Medulla oblongata (tissue), 1 donor: ENCODE measurements around the gene VASP.
"Not testable (repeated sequence)": the region's sequence is repeated elsewhere in the genome, so short reads cannot be mapped to it uniquely, and the experiment has no call there.

Experiments used
- DNase-seq: peaks from one replicate; pipeline ENCODE4 v3.0.0-alpha.2; 2015; ENCODE audit errors: extremely low spot score

The VASP gene

DNA sequence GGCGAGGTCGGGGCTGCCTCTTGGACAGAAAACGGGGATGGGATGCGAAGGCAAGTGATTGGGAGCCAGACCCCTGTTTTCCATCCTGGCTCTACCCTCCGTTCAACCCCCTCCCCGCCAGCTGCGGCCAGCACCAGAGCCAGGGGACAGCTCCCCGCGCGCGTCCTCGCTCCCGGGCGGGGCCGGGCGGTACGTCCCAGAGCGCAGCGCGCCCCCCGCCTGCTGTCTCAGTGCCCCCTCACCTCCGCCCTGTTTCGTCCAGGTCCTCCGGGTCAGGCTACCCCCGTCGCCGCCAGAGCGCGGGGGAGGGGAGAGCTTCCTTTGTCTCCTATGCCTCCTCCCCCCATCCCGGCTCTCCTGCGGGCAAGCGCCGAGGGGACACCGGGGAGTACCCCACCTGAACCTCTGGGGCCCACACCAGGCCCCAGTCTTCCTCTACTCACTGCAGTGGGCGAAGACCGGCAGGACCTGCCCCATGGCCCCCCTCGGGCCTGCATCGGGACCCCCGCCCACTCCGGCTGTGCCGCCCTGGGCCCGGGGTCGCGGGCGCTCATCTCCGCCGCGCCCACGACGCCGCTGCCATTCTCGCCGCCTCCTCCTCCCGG, 10.8 kb upstream of the VASP start:
- no peak for DNase-seq

DNA sequence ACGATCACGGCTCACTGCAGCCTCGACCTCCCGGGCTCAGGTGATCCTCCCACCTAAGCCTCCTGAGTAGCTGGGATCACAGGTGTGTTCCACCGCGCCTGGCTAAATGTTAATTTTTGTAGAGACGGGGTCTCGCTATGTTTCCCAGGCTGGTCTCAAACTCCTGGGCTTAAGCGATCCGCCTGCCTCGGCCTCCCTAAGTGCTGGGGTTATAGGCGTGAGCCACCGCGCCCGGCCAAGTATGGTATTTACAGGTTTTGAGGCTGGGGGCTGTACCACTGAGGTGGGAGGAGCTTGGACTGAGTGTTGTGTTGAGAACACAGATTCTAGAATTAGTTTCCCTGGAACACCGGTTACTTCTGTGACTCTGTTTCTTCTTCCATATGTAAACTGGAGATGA, 9.5 kb upstream of the VASP start:
- DNase-seq, result no peak

DNA sequence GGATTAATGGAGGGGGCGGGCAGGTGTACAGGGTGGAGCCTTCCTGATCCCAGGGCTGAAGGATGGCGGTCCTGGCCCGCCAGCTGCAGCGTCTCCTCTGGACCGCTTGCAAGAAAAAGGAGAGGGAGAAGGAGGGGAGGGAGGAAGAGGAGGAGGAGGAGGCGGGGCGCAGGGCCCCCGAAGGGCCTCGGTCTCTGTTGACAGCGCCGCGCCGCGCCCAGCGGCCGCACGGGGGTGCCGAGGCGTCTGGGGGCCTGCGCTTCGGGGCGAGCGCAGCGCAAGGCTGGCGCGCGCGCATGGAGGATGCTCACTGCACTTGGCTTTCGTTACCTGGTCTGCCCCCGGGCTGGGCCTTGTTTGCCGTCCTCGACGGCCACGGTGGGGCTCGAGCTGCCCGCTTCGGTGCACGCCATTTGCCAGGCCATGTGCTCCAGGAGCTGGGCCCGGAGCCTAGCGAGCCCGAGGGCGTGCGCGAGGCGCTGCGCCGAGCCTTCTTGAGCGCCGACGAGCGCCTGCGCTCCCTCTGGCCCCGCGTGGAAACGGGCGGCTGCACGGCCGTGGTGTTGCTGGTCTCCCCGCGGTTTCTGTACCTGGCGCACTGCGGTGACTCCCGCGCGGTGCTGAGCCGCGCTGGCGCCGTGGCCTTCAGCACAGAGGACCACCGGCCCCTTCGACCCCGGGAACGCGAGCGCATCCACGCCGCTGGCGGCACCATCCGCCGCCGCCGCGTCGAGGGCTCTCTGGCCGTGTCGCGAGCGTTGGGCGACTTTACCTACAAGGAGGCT, 8.7 kb upstream of the VASP start, which contains the start of gene PPM1N:
Gene PPM1N (plus strand): TSS at position 33 of the 785 bp plus-strand sequence. CDS start 30 bp downstream, at position 63.
- no peak for DNase-seq

DNA sequence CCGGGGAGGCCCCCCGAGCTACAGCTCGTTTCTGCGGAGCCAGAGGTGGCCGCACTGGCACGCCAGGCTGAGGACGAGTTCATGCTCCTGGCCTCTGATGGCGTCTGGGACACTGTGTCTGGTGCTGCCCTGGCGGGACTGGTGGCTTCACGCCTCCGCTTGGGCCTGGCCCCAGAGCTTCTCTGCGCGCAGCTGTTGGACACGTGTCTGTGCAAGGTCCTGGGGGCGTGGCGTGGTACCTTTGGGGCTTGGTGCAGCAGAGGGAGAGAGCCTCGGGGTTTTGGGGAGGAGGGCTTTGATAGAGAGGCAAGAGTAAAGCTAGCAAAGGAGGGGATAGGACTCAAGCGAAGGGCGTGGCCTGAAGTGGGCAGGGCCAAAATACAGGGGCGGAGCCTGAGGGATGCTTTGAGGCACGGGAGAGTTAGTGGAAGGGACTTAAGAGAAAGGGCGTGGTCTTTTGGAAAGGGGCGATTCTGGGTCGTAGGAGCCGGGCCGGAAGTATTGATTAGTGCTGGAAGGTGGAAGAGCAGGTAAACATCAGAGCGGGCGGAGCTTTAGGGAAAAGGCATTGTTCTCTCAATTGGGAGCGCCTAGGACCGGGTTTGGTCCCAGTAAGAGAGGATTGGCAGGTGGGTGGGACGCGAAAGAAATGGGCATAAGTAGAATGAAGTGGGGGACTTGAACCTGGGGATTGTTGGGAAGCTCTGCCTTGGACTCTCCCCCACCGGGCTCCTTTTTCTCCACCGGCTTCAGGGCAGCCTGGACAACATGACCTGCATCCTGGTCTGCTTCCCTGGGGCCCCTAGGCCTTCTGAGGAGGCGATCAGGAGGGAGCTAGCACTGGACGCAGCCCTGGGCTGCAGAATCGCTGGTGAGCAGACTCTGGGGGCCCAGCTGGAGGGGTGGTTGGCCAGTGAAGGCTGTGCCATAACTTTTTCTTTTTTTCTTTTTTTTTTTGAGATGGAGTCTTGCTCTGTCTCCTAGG, 7.8 kb upstream of the VASP start:
- DNase-seq, result no peak

DNA sequence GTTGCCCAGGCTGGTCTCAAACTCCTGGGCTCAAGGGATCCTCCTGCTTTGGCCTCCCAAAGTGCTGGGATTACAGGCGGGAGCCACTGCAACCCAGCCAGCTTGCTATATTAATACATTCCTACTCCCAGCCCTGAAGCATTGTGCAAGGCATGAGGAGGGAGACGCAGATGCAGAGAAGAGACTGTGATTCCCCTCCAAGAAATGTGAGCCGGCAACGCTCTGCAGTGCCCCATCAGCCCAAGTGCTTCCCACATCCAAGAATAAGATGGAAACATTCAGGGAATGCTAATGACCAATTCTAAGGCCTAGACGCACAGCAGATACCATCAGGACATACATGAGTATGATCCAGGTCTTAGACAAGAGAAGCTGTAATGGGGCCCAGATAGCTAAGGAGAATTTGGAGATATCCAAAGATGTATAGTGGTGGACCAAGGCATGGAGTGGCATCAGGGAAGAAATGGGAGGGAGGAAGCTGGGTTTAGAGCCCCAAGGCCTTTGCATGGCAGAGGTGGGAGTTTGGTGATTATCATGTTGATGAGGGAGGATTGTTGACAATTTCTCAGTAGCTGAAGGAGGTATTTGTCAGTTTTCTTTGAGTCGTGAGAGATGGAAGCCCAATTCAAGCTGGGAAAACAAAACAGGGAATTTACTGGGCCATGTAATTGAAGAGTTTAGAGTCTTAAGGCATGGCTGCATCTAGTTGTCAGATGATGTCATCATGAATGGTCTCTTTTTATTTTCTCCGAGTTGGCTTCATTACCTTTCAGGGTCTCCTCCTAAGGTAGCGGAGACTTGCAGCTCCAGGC, 6.2 kb upstream of the VASP start:
- no peak for DNase-seq

DNA sequence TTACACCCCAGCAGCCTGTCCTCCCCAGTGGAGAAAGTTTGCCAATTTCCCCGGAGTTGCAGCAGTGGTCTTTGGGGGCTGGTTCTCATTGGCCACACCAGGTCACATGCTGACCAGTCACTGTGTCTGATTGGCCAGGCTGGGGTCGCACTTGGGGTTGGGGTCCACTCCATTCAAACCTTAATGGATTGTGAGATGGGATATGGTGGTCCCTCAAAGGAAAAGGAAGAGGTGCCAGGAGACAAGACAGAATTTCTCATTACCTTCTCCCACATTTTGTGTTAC, 5.6 kb upstream of the VASP start:
- DNase-seq, result no peak

DNA sequence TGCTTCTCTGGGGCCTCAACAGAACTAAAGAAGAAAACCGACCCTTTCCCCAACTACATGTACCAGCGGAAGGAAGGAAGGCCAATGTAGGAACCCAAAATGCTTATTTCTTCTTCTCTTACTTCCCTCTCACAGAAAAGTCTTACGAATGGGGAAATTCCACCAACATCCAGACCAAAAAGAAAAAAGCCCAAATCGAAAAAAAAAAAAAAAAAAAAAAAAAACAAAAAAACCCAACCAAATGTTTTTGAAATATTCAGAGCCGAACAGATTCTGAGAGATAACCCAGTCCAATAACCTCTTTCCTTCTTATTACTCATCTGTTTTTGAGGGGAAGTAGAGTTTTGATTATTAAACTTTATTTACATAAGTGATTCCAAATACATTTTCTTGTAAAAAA, 5.2 kb upstream of the VASP start:
- no peak for DNase-seq

DNA sequence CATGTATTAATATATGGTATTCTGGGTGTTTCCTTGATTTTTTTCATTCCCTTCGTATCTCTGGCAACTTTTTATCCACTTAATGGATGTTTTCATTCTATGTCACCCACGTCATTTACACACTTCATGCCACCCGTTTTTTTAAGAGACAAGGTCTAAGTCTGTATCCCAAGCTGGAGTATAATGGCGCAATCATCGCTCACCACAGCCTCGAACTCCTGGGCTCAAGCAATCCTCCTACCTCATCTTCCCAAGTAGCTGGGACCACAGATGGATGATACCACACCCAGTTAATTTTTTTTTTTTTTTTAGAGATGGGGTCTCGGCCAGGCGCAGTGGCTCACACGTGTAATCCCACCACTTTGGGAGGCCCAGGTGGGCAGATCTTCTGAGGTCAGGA, 3.4 kb upstream of the VASP start:
- DNase-seq, result no peak

DNA sequence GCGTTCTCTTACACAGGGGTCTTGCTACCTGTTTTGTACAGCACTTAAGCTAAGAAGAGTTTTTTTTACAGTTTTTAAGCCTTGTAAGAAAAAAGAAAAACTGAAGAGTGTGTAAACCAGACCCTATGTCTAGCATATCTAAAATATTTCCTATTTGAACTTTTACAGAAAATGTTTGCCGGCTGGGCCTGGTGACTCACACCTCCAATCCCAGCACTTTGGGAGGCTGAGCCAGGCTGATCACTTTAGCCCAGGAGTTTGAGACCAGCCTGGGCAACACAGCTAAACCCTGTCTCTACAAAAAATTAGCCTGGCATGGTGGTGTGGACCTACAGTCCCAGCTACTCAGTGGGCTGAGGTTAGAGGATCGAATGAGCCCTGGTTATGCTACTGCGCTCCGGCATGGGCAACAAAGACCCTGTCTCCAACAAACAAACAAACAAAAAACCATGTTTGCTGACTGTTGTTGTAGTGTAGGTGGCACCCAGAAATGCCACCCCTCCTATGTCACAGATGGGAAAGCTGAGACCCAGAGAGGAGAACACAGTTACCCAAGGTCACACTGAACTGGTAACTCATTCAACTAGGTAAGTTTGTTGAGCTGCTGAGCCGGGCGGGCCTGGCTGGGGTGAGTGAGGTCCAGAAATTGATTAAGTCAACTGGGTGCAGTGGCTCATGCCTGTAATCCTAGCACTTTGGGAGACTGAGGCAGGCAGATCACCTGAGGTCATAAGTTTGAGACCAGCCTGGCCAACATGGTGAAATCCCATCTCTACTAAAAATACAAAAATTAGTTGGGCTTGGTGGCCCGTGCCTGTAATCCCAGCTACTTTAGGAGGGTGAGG, 1.9 kb upstream of the VASP start:
- no peak for DNase-seq

DNA sequence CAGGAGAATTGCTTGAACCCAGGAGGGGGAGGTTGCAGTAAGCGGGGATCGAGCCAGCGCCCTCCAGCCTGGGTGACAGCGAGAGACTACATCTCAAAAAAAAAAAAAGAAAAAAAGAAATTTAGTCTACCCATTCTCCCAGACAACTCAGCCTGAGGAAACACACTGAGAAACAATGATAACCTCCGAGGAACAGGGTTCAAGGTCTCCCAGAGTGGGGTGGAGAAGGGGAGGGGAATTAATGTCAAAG, 1.4 kb upstream of the VASP start:
- DNase-seq, result no peak

DNA sequence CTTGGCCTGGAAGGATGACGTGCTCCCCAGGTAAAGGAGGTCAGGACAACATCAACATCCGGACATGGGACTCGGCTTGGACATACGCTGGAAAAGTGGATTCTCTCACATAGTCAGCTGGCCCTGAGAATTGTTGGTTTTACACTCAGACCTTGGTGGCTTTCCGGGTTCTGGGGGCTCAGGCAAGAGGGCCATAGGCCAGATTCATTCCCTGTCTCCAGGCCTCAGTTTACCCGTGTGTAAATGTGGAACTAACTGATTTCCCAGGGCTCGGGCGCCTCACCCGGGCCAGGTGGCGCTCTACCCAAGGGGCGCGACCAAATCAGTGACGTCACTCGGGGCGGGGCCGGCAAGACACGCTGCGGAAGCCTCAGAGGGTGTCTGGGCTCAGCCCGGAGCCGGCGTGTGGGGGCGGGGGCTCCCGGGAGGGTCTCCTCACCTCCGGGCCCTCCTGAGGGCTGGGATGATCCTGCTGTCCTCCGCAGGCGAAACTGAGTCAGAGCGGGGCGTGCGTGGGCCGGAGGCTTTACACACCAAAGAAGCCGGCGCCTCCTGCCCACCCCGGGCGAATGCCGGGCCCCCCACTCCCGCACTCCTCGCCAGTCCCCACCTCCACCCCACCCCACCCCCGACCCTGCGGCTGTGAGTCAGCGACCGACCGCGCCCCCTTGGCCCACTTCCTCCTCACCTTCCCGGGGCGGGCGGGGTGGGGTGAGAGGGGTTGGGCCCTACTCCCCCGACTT, 862 bp upstream of the VASP start:
- peak; percentile 91 for DNase-seq

DNA sequence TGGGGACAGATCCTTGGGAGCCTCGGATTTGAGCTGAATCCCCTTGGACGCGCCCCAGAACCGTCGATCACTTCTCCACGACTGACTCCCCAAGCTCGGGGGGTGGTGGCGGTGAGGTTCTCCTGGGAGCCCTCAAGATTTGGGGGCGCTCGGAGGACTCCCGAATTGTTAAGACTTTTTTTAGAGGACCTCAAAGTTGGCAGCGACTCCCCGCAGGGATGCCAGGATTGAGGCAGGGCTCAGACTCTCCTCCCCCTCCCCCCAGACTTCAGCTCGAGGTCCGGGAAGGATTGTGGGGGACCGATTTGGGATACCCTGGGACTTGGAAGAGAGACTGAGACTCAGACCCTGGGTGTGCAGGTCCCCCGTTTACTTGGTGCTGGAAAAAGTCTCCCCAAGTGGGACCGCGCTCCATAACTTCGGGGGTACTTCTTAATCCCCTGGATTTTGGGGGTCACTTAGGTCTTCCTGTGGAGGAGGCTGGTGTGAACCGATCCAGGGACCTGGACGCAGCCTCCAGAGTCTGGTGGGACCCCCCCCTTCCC, 665 bp downstream of the VASP start:
- no peak for DNase-seq

DNA sequence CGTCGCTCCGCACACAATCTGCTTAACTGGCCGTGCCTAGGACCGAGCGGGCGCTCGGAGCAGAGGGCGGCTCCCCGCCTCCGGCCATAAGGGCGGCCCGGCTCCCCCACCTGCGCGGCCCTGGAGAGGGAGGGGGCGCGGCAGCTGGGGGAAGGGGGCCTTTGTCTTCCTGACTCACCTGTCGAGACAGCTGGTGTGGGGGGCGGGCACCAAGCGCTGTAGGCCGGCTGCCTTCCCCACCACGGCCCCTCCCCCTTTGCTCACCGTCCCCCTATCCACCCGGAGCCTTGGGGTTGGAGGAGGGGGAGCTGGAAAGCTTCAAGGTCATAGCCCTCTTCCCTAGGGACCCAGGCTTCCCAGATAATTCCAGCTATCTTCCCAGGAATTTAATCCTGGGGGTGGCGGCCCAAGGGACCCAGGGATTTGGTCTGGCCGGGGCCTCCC, 1.2 kb downstream of the VASP start:
- no peak for DNase-seq

DNA sequence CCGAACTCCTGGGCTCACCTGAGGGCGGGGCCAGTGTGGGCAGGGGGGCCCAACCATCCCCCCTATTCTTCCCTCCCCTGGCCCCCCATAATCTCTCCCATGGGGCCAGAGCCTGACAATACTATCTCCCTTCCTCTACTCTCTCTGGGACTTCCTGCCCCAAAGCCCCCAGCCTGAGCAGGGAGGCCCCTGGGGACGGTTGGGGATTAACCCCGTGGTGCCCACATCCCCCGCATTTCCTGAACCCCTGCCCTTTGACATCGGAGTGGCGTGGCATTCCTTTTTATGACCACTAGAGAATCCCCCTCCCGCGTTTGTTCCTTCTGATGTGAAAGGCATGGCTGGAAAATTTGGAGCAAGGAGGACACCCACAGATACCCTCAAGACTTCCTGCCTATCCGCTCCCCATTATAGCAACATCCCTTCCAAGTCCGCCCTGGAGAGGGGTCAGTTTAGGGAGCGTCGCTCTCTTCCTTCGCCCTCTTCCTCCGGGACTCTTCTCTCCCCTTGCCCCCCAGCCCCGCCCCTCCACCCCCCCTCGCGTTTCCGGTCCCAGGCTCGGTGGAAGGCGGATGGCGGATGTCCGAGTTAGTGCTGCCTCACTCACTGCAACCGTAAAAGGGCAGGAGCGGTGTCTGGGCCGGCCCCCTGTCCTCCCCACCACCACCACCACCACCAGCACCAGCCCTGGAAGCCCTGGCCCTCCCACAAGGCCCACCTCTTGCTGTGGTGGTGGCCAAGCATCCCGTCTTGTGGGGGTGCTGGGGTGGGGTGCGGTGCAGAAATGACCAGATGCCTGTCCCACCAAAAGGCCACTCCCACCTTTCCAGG, 1.8 kb downstream of the VASP start:
- DNase-seq, result no peak

DNA sequence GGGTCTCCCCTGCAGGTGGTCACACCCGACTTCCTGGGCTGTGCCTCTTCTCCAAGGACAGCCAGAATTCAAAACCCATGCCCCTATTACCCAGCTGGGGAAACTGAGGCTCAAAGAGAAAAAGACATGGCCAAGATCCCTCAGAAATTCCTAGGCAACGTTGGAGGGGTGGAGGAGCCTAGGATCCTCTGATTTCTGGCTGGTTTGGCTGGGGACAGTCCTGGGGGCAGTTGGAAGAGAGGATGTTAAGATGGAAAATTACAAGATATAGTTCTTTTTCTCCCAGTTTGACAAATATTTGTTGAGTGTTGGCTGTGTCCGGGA, 2.4 kb downstream of the VASP start:
- DNase-seq, result no peak

DNA sequence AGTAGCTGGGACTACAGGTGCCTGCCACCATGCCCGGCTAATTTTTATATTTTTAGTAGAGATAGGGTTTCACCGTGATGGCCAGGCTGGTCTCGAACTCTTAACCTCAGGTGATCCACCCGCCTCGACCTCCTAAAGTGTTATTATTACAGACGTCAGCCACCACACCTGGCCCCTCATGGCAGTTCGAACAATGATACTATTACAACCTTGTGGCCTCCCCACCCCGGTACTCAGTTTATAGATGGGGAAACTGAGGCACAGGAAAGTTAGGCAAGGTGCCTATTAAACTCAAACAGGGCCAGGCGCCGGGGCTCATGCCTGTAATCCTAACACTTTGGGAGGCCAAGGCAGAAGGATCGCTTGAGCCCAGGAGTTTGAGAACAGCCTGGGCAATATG, 3.1 kb downstream of the VASP start:
- DNase-seq, result not testable (repeated sequence)

DNA sequence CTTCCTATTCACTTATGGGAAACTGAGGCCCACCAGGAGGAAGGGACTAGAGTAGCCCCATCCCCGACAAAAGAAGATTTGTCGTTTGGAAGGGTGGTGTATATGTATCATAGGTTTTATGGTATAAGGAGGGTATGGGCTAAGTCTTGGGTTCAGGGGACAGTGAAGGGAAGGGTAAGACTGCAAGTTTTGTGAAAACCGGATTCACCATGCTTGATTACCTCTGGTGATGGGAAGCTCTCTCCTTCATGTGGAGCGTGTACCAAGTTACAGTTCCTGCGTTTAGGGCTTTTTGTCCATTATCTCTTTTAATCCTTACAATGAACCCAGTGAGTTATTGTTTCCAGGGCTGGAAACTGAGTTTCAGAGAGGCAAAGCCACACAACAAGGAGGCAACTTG, 3.8 kb downstream of the VASP start:
- DNase-seq, result no peak

DNA sequence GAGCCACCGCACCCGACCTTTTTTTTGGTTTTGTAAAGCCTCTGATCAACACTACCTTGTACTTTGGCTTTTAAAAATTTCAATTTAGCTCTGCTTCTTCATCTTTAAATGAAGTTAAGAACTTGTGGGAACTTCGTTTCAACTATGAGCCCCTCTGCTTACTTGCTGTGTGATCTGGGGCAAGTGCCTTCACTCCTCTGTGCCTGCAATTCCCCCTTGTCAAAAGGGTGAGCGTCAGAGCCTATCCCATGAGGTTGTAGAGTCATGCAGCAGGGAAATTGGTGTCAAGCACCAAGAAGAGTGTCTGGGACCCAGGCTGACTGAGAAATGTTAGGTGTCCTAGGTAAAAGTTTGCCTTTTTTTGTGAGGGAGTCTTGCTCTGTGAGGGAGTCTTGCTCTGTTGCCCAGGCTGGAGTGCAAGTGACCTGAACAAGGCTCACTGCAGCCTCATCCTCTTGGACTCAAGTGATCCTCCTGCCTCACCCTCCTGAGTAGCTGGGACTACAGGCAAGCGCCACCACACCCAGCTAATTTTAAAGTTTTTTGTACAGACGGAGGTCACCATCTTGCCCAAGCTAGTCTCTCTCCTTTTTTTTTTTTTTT, 5.7 kb downstream of the VASP start:
- no peak for DNase-seq
